NCI-H2029 (cell line): ENCODE measurements around the gene PROCA1.
"Not testable (repeated sequence)": the region's sequence is repeated elsewhere in the genome, so short reads cannot be mapped to it uniquely, and the experiment has no call there.

ENCODE experiments used
- DNase-seq: peaks from one replicate; lab custom pipeline; 2025; lab: John Stamatoyannopoulos, UW

Gene PROCA1

GRCh38 chr17:28725660-28726225, 14.1 kb upstream of the PROCA1 start:
- peak; percentile 79 for DNase-seq

GRCh38 chr17:28725166-28725659, 13.5 kb upstream of the PROCA1 start:
- DNase-seq, result no peak

GRCh38 chr17:28724500-28725165, 12.9 kb upstream of the PROCA1 start:
- no peak for DNase-seq

- not testable (repeated sequence) for DNase-seq
These were observed 12.3 kb upstream of the PROCA1 start for GRCh38 chr17:28723836-28724499.

GRCh38 chr17:28723159-28723835, 11.6 kb upstream of the PROCA1 start:
- DNase-seq, result no peak

GRCh38 chr17:28722417-28723158, 10.9 kb upstream of the PROCA1 start:
- no peak for DNase-seq

GRCh38 chr17:28720997-28721329, 9.3 kb upstream of the PROCA1 start:
- DNase-seq, result not testable (repeated sequence)

- DNase-seq, result peak; percentile 9
These were observed 8.7 kb upstream of the PROCA1 start for GRCh38 chr17:28720247-28720996.

- no peak for DNase-seq
These were observed 7.3 kb upstream of the PROCA1 start for GRCh38 chr17:28719021-28719433.

GRCh38 chr17:28718333-28719020, 6.8 kb upstream of the PROCA1 start:
- no peak for DNase-seq

GRCh38 chr17:28717578-28718332, 6.1 kb upstream of the PROCA1 start, which contains the start of gene RAB34:
TSS of gene RAB34 (minus strand) at chr17:28717868. CDS start at chr17:28717266, 602 bp downstream.
- DNase-seq, result no peak

GRCh38 chr17:28716740-28717577, 5.3 kb upstream of the PROCA1 start:
- DNase-seq, result no peak

GRCh38 chr17:28715217-28715616, 3.5 kb upstream of the PROCA1 start:
- no peak for DNase-seq

- DNase-seq, result no peak
These were observed 2.6 kb upstream of the PROCA1 start for GRCh38 chr17:28714281-28714680.

GRCh38 chr17:28712705-28713415, 1.2 kb upstream of the PROCA1 start:
- DNase-seq, result no peak

- no peak for DNase-seq
These were observed 480 bp upstream of the PROCA1 start for GRCh38 chr17:28712032-28712704.

GRCh38 chr17:28710861-28711722, 596 bp downstream of the PROCA1 start:
- DNase-seq, result peak; percentile 74
